Activated B cell treated with CpG ODN at 0.5 μM for 24 hours (primary cell): ENCODE measurements around the gene HORMAD2. TPM values are rescaled to one million over a fixed set of nuclear protein-coding genes. Genes with fewer than 3 reads are reported as not detected.

Experiments
- ATAC-seq: fragments of 200-7000 bp; cut with Tn5 transposase; one replicate; pipeline ENCODE4 v1.10.0; 2021; ENCODE audit warnings: low read depth, mild to moderate bottlenecking, moderate library complexity
- CTCF ChIA-PET: fragments of 350-600 bp; sonication (Branson Sonifier 250); formaldehyde crosslinking; loops from one replicate; lab custom pipeline; 2021; ENCODE audit warnings: antibody characterized with exemption; lab: Charles Lee
- POLR2A ChIA-PET: fragments of 350-600 bp; sonication (Branson Sonifier 250); formaldehyde crosslinking; loops from one replicate; lab custom pipeline; 2021; ENCODE audit warnings: antibody characterized with exemption; lab: Charles Lee
- DNase-seq: peaks from one replicate; pipeline ENCODE4 v3.0.0; 2022
- H3K27ac Mint-ChIP-seq: one replicate; pipeline ENCODE4 v1.8.0; 2020; ENCODE audit warnings: mixed read lengths
- H3K27me3 Mint-ChIP-seq: one replicate; pipeline ENCODE4 v1.8.0; 2021; ENCODE audit warnings: mixed read lengths
- H3K36me3 Mint-ChIP-seq: one replicate; pipeline ENCODE4 v1.8.0; 2021; ENCODE audit warnings: low read depth, mixed read lengths
- H3K4me1 Mint-ChIP-seq: one replicate; pipeline ENCODE4 v1.8.0; 2021; ENCODE audit warnings: mixed read lengths
- H3K4me3 Mint-ChIP-seq: one replicate; pipeline ENCODE4 v1.8.0; 2020; ENCODE audit warnings: mild to moderate bottlenecking, mixed read lengths
- H3K9me3 Mint-ChIP-seq: one replicate; pipeline ENCODE4 v1.8.0; 2020; ENCODE audit warnings: mixed read lengths
- intact Hi-C: fragments of 100-400 bp; cut with micrococcal nuclease; formaldehyde crosslinking; loops from one replicate; pipeline ENCODE4 v1.15.1; 2024
- total RNA-seq: library from RNA; stranded (reverse); gene quantifications from 2 replicates; pipeline ENCODE4 v1.2.3, GENCODE V29; 2022
- TF ChIP-seq, protein P1 (sequence below): fragments of 200-600 bp; IDR thresholded peaks from one replicate; pipeline ENCODE4 v1.8.0; 2022; ENCODE audit warnings: antibody characterized with exemption, mild to moderate bottlenecking

The HORMAD2 gene
- total RNA-seq, 1 donor from 2014 or later = not detected

DNA sequence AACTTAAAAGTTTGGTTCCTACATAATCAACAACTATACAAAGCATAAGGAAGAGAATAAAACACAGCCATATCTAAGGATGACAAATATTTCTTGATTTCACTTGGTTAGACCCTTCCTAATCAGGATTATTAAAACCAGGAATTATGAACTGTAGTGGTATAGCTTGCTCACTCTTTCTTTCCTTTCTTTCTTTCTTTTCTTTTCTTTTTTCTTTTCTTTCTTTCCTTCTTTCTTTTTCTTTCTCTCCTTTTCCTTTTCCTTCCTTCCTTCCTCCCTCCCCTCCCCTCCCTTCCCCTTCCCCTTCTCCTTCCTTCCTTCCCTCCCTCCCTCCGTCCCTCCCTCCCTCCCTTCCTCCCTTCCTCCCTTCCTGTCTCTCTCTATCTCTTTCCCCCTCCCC is 78.0 kb downstream of the HORMAD2 start:
- no peaks in the 10 kb centered on the region for H3K36me3 Mint-ChIP-seq
- intact Hi-C loops = no loop called here
- H3K27ac Mint-ChIP-seq = no peak overlapping the region
- ChIA-PET CTCF (no interaction called here), POLR2A (no interaction called here)
- no peaks in the 10 kb centered on the region for H3K9me3 Mint-ChIP-seq
- no peak overlapping the region for H3K4me3 Mint-ChIP-seq
- H3K4me1 Mint-ChIP-seq = no peaks in the 10 kb centered on the region
- ATAC-seq = no peak
- TF ChIP-seq, protein P1, sequence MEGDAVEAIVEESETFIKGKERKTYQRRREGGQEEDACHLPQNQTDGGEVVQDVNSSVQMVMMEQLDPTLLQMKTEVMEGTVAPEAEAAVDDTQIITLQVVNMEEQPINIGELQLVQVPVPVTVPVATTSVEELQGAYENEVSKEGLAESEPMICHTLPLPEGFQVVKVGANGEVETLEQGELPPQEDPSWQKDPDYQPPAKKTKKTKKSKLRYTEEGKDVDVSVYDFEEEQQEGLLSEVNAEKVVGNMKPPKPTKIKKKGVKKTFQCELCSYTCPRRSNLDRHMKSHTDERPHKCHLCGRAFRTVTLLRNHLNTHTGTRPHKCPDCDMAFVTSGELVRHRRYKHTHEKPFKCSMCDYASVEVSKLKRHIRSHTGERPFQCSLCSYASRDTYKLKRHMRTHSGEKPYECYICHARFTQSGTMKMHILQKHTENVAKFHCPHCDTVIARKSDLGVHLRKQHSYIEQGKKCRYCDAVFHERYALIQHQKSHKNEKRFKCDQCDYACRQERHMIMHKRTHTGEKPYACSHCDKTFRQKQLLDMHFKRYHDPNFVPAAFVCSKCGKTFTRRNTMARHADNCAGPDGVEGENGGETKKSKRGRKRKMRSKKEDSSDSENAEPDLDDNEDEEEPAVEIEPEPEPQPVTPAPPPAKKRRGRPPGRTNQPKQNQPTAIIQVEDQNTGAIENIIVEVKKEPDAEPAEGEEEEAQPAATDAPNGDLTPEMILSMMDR = no peak
- peaks cover 14% of the 10 kb centered on the region for H3K27me3 Mint-ChIP-seq
- DNase-seq = no peak

DNA sequence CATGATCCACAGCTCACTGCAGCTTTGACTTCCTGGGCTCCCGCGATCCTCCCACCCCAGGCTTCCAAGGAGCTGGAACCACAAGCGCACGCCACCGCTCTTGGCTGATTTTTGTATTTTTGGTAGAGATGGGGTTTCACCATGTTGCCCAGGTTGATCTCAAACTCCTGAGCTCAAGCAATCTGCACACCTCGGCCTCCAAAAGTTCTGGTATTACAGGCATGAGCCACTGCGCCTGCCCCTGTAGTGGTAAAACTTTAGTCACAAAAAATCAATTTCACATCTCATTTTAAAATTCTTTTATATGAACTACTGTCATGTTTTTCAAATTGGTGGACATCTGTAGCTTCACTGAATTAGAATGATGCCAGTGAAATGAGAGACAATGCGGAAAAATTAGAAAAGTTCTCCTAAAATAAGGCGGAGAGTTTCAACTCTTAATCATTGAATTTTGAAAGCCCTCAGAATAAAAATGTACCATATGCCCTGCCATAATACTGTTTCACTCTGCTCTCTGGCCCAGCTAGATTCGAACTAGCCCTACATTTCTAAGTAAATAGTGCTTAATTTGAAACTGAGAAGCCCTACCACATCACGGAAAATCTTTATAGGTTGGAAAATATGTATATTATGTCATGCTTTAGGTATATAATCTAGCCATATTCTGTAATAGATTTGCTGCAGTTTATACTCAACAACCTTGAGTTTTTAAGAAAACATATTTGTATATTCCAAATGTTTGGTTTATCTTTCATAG is 78.7 kb downstream of the HORMAD2 start:
- DNase-seq (no peak), ATAC-seq (no peak)
- CTCF ChIA-PET = no interaction called here
- H3K27ac Mint-ChIP-seq = no peak overlapping the region
- POLR2A ChIA-PET = no interaction called here
- peaks cover 14% of the 10 kb centered on the region for H3K27me3 Mint-ChIP-seq
- TF ChIP-seq, protein P1 = no peak
- no peaks in the 10 kb centered on the region for H3K9me3 Mint-ChIP-seq
- no peak overlapping the region for H3K4me3 Mint-ChIP-seq
- intact Hi-C loops = no loop called here
- H3K4me1 Mint-ChIP-seq = no peaks in the 10 kb centered on the region
- H3K36me3 Mint-ChIP-seq = no peaks in the 10 kb centered on the region

DNA sequence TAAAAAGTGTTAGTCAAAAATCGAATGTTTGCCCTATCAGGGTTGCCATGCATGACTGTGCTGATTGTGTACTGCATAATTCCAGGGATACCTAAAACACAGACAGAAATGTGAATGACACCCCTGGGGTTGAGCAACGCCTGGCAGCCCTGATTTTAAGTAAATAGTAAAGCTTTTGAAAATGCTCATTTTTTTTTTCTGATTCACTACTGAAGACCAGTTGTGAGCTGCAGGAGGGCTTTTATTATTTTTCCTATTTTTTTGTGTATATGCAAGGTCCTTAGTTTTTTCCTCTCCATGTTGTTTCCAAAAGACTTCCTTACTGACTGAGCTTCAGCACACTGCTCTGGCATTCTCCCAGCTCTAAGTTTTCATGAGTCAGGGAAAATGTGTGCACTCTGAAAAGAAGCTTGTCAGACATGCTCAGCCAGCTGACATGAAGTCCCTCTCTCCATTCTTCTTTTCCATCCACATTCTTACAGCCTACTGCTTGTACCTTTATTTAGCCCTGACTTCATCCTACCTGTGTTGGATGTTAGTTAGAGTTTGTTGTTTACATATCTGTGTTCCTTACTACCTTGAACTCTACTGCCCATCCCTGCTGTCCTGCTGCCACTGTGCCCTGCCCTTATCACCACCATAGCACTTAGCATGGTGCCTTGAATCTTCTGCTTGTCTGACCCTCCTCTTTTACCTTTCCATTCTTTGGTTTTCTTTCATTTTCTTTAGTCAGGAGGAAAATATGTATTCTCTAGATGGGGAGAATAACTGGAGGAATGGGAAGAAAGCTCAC is 79.5 kb downstream of the HORMAD2 start:
- H3K4me1 Mint-ChIP-seq = no peaks in the 10 kb centered on the region
- peaks cover 14% of the 10 kb centered on the region for H3K27me3 Mint-ChIP-seq
- H3K36me3 Mint-ChIP-seq = no peaks in the 10 kb centered on the region
- no peaks in the 10 kb centered on the region for H3K9me3 Mint-ChIP-seq
- ChIA-PET CTCF (no interaction called here), POLR2A (no interaction called here)
- DNase-seq (no peak), ATAC-seq (no peak)
- intact Hi-C loops = no loop called here
- H3K27ac Mint-ChIP-seq = no peak overlapping the region
- H3K4me3 Mint-ChIP-seq = no peak overlapping the region
- TF ChIP-seq, protein P1 = no peak

DNA sequence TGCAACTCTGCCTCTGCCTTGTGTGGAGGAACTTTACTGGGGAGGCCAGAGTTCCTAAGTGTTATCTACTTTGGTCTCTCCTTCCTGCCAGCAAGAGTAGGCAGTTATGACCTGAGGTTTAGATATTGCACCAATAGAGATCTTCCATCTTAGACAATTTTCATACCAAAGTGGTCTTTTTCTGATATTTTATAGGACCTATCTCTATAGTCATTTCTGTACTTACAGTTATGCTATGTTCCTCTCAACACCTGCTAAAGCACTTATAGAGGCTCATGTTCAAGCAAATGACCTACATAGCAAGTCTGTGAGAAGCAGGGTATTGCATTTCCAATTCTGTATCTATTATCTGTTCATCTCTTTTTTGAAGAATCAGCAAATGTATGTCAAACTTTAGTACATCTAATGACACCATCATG is 80.8 kb downstream of the HORMAD2 start:
- H3K4me1 Mint-ChIP-seq = no peaks in the 10 kb centered on the region
- no peaks in the 10 kb centered on the region for H3K9me3 Mint-ChIP-seq
- H3K36me3 Mint-ChIP-seq = no peaks in the 10 kb centered on the region
- CTCF ChIA-PET = no interaction called here
- DNase-seq (no peak), ATAC-seq (no peak)
- POLR2A ChIA-PET = no interaction called here
- H3K4me3 Mint-ChIP-seq = no peak overlapping the region
- no peak overlapping the region for H3K27ac Mint-ChIP-seq
- H3K27me3 Mint-ChIP-seq = peaks cover 18% of the 10 kb centered on the region
- intact Hi-C loops = no loop called here
- TF ChIP-seq, protein P1 = no peak

DNA sequence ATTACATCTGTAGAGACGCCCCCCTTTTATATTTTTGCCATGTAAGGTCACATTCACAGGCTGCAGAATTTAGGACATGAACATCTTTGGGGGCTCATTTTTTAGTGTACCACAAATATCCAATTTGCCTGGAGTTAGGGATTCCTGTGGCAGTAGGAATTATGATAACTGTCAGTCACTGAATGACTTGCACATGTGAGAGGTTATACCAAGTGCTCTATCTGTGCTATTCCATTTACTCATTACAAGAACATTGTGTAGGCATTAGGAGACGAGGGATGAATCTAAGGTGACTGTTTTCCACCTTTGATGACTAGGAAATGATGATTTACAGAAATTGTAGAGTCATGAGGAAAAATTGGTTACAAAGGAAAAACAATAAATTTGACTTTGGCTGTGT is 87.0 kb downstream of the HORMAD2 start:
- TF ChIP-seq, protein P1 = no peak
- Mint-ChIP-seq H3K4me3 (no peak overlapping the region), H3K9me3 (no peaks in the 10 kb centered on the region), H3K4me1 (no peaks in the 10 kb centered on the region), H3K27ac (no peak overlapping the region), H3K36me3 (no peaks in the 10 kb centered on the region), H3K27me3 (peaks cover 8% of the 10 kb centered on the region)
- intact Hi-C loops = no loop called here
- DNase-seq (no peak), ATAC-seq (no peak)
- ChIA-PET POLR2A (no interaction called here), CTCF (no interaction called here)
